Erythroblast (primary cell): ENCODE data around the gene ANAPC15.

ENCODE experiments used
- DNase-seq, 2 experiments: peaks; one replicate each; lab custom pipeline; 2025; lab: John Stamatoyannopoulos, UW
- GATA1 ChIP-seq: IDR thresholded peaks from 2 replicates; pipeline ENCODE4 v1.6.1; 2011; ENCODE audit warnings: low read depth, mild to moderate bottlenecking, control low read depth, low read length, moderate library complexity
- POLR2A ChIP-seq: IDR thresholded peaks from 2 replicates; pipeline ENCODE4 v1.6.1; 2011; ENCODE audit warnings: mild to moderate bottlenecking, low read length

ANAPC15 gene

DNA sequence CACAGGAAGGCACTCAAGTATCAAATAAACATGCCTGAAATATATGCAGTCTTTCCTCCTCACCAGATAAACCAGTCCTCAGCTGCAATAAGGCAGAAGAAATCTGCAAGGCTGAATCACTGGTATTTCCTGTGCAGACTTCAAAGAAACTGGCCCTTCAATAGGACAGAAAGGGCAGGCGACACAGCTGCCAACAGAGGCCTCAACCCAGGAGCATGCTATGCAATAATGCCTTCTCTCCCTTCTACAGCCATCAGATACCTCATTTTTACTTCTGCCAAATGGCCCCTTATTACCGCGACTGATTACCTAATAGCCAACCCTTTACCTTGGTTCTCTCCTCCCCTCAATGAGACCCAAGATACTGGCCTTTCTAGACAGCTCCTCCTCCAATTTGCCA is 40.1 kb downstream of the ANAPC15 start:
- TF ChIP-seq GATA1 = no peak
- DNase-seq = no peak

DNA sequence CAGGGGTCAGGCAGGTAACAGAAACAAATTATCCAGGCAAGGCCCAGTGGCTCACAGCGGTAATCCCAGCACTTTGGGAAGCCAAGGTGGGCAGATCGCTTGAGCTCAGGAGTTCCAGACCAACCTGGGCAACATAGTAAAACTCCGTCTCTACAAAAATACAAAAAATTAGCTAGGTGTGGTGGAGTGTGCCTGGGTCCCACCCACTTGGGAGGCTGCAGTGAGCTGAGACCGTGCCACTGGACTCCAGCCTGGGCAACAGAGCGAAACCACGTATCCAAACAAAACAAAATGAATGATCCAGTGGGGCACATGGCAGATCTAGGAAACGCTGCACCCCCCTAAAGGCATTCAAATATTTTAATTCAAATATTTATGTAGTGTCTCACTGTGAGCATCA is 42.0 kb downstream of the ANAPC15 start:
- no peak for DNase-seq
- TF ChIP-seq POLR2A (no peak), GATA1 (no peak)

DNA sequence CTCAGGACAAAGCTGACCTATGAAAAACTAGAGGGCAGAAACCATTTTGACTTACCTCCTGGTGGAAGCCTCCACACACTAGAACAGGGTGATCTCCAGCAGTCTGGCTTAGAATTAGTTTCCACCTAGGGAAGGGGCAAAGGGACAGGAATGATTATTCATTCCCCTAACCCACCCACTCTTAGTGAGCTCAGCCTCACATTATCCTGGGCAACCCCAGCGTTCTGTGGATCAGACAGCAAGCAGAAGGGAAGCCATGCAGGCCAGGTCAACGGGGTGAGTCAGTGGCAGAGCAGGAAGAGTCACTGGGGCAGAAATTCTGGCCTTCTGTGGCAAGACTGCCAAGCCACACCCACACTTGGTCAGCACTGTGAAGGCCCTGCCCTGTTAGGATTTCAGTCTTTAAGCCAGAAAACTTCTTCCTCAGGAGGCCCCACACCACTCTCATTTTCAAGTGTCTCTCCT is 42.7 kb downstream of the ANAPC15 start:
- peak; percentile 75 to 86 for DNase-seq
- TF ChIP-seq POLR2A = peak; percentile 61
- TF ChIP-seq GATA1 = no peak

DNA sequence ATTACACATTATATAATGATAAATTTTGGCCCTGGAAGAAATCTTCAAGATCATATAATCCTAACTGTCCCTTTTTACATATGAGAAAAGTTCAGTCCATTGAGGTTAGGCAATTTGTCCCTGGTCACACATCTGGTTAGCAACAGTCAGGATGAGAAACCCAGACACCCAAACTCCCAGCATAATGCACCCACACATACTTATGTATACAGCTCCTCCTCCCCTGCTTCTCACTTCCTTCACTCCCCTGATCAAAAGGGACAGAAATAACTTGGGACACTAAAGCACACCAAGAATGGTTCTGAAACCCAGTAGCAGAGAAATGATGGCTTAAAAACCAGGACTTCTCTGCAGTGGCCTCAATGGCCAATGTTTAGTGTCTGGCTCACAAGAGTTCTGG is 43.3 kb downstream of the ANAPC15 start:
- TF ChIP-seq POLR2A (no peak), GATA1 (no peak)

DNA sequence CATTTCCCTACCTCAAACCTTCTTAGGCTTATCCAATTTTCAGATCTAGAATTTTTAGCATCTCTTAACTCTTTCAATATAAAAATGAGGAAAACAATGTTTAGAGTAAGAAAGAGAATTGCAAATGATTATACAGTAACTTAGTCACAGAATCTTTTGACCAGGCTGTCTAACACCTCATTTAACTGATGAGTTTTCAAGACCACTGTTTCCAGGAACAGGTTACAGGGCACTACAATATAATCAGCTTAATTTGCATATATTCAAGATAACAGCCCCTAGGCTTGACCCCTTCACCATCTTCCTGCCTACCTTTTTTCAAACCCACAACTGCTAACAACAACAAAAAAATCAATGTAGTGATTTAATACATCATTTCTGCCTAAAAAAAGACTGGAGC is 44.8 kb downstream of the ANAPC15 start:
- DNase-seq = no peak
- TF ChIP-seq GATA1 (no peak), POLR2A (no peak)

More for the DNA sequence above, 43.3 kb downstream of the ANAPC15 start:
- no peak for DNase-seq

DNA sequence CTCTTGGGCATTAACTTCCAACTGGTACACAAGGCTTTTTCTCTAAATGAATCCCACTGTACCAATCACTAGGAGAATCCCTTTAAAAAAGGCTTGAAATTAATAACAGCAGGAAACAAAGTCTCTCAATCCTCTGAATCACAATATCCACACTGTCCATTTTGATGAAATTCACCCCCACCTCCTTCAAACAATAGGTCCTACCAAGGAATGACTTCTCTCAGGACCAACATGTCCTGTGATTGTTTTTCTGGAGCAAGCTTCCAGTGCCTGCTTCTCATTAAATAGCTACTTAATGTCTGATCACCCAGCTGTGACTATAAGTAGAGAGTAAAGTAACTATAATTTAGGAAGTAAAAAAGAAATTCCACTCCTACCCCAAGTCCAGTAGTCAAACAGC is 45.2 kb downstream of the ANAPC15 start:
- TF ChIP-seq GATA1 (no peak), POLR2A (no peak)
- DNase-seq = no peak

DNA sequence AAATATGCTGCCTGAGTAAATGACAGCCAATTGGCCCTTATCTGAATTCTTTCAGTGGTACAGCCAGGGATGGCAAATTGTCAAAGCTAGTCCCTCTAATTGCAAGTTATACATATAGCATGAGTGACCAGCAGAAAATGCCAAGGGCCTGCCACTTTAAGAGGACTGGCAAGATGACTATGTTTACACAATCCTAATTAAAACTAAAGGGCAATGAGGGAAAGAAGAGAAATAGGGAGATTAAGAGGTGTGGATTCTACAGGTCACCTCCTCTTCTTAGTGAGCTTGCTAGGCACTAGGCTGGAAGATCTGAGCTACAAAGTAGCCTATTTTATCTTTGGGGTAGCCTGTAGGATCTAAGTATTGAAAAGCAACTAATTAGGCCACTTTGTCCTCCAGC is 45.6 kb downstream of the ANAPC15 start:
- DNase-seq = no peak
- TF ChIP-seq GATA1 (no peak), POLR2A (no peak)

DNA sequence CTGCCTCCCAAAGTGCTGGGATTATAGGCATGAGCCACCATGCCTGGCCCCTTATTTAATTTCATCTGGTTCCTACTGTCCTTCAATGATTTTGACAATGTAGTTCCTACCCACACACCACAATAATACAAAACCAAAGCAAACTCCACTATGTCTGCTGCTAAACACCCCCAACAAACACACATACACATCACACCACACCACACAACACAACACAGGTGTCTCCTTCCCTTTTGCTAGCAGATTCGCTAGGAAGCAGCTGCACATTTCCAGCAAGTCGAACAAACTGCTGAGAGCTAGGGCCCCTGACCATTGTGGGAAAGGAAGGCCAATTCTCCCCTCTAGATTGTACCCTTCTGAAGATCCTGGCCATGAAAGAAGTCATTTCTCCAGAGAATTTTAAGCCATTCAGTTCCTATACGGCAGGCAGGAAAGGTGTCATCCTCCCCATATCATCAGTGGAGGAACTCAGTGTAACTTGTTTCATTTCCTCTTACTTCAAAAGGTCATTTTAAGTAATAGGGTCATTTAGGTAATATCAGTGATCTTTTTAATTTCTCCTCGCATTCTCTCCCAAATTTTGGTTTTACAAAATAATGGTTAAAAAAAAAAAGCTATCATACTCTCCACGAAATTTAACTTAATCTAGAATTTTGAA is 50.6 kb downstream of the ANAPC15 start:
- no peak for DNase-seq
- TF ChIP-seq POLR2A = no peak
- TF ChIP-seq GATA1 = no peak
